ENCODE results near the gene IL18BP. TPM values are rescaled to one million over a fixed set of nuclear protein-coding genes. Genes with fewer than 3 reads are reported as not detected.

IL18BP gene
- total RNA-seq, 1 donor from 2014 or later: 1.6 TPM

GRCh38 chr11:72010529-72011233 is 12.0 kb downstream of the IL18BP start:
- DNase-seq (ENCODE audit: low spot score in 2 of 2): no peak
- FAIRE-seq: no peak

GRCh38 chr11:72012091-72012630 is 13.5 kb downstream of the IL18BP start:
- DNase-seq (ENCODE audit: low spot score in 2 of 2) (no peak), FAIRE-seq (no peak)

- FAIRE-seq: no peak
- DNase-seq (ENCODE audit: low spot score in 2 of 2): peak in 1 of 2 donors; percentile 48
Measured at GRCh38 chr11:72012897-72013721, 14.4 kb downstream of the IL18BP start.

- no peak for FAIRE-seq
- no peak for DNase-seq (ENCODE audit: low spot score in 2 of 2)
Measured at GRCh38 chr11:72013765-72014711, 15.3 kb downstream of the IL18BP start.

- no peak for DNase-seq (ENCODE audit: low spot score in 2 of 2)
- no peak for FAIRE-seq
Measured at GRCh38 chr11:72014761-72015320, 16.1 kb downstream of the IL18BP start.

- FAIRE-seq (no peak), DNase-seq (ENCODE audit: low spot score in 2 of 2) (no peak)
Measured at GRCh38 chr11:72015511-72016061, 16.9 kb downstream of the IL18BP start.

GRCh38 chr11:72018171-72018570 is 19.5 kb downstream of the IL18BP start:
- DNase-seq (ENCODE audit: low spot score in 2 of 2) (no peak), FAIRE-seq (no peak)

GRCh38 chr11:72023335-72023734 is 24.6 kb downstream of the IL18BP start:
- FAIRE-seq: no peak
- no peak for DNase-seq (ENCODE audit: low spot score in 2 of 2)

GRCh38 chr11:72024069-72024754 is 25.5 kb downstream of the IL18BP start:
- FAIRE-seq (no peak), DNase-seq (ENCODE audit: low spot score in 2 of 2) (no peak)

GRCh38 chr11:72026090-72026489 is 27.4 kb downstream of the IL18BP start:
- DNase-seq (ENCODE audit: low spot score in 2 of 2) (no peak), FAIRE-seq (no peak)

GRCh38 chr11:72030472-72031045 is 31.9 kb downstream of the IL18BP start:
- DNase-seq (ENCODE audit: low spot score in 2 of 2) (no peak), FAIRE-seq (no peak)

- no peak for DNase-seq (ENCODE audit: low spot score in 2 of 2)
- no peak for FAIRE-seq
Measured at GRCh38 chr11:72036687-72037086, 38.0 kb downstream of the IL18BP start.

GRCh38 chr11:72037554-72038311 is 39.0 kb downstream of the IL18BP start:
- no peak for DNase-seq (ENCODE audit: low spot score in 2 of 2)
- FAIRE-seq: no peak

- peak in 1 of 2 donors; percentile 55 for DNase-seq (ENCODE audit: low spot score in 2 of 2)
Measured at GRCh38 chr11:72038491-72038890, 39.8 kb downstream of the IL18BP start.

GRCh38 chr11:72039031-72039855 is 40.5 kb downstream of the IL18BP start:
- DNase-seq (ENCODE audit: low spot score in 2 of 2): no peak
- no peak for FAIRE-seq

More at GRCh38 chr11:72038491-72038890, 39.8 kb downstream of the IL18BP start:
- no peak for FAIRE-seq

- DNase-seq (ENCODE audit: low spot score in 2 of 2) (no peak), FAIRE-seq (no peak)
Measured at GRCh38 chr11:72039856-72040401, 41.2 kb downstream of the IL18BP start.

Data from frontal cortex (tissue), 4 donors.